GM12865 (cell line): ENCODE data around the gene CCDC91.
"Not testable (repeated sequence)": the region's sequence is repeated elsewhere in the genome, so short reads cannot be mapped to it uniquely, and the experiment has no call there.

Experiments used
- DNase-seq: peaks from one replicate; pipeline ENCODE4 v3.0.0; 2010; ENCODE audit warnings: low read depth
- H3K4me3 ChIP-seq: 2 replicates; pipeline ENCODE4 v1.5.1; 2011; ENCODE audit warnings: mild to moderate bottlenecking, low read depth, low read length, control low read depth
- CTCF ChIP-seq: IDR thresholded peaks from 2 replicates; pipeline ENCODE4 v1.5.1; 2011; ENCODE audit warnings: low read length, control low read depth, low read depth, inconsistent platforms; ENCODE audit not compliant: insufficient read depth; ENCODE audit errors: missing control alignments

Gene CCDC91

GRCh38 chr12:28192125-28192524 is 1.9 kb downstream of the CCDC91 start:
- H3K4me3 ChIP-seq, result no peak overlapping the region
- DNase-seq, result no peak
- no peak for TF ChIP-seq CTCF

- not testable (repeated sequence) for H3K4me3 ChIP-seq, DNase-seq
These were observed 4.4 kb downstream of the CCDC91 start for GRCh38 chr12:28194621-28195020.

- DNase-seq, H3K4me3 ChIP-seq: not testable (repeated sequence)
These were observed 10.9 kb downstream of the CCDC91 start for GRCh38 chr12:28201136-28201535.

GRCh38 chr12:28202374-28203130 is 12.3 kb downstream of the CCDC91 start:
- DNase-seq, result no peak
- H3K4me3 ChIP-seq, result no peak overlapping the region
- TF ChIP-seq CTCF, result no peak

GRCh38 chr12:28209782-28210181 is 19.5 kb downstream of the CCDC91 start:
- no peak for DNase-seq
- TF ChIP-seq CTCF, result no peak
- no peak overlapping the region for H3K4me3 ChIP-seq

GRCh38 chr12:28212182-28212581 is 21.9 kb downstream of the CCDC91 start:
- no peak overlapping the region for H3K4me3 ChIP-seq
- no peak for TF ChIP-seq CTCF
- no peak for DNase-seq

- no peak overlapping the region for H3K4me3 ChIP-seq
- TF ChIP-seq CTCF, result no peak
- no peak for DNase-seq
These were observed 24.8 kb downstream of the CCDC91 start for GRCh38 chr12:28215021-28215420.

- DNase-seq, result no peak
- H3K4me3 ChIP-seq, result no peak overlapping the region
- TF ChIP-seq CTCF, result no peak
These were observed 25.8 kb downstream of the CCDC91 start for GRCh38 chr12:28216016-28216415.
